Loucy (cell line): ENCODE measurements around the gene SMCHD1.

Source experiments
- EZH2phosphoT487 ChIP-seq: fragments of 200-600 bp; IDR thresholded peaks from 2 replicates; pipeline ENCODE4 v1.6.1; 2018; ENCODE audit warnings: antibody characterized with exemption, mild to moderate bottlenecking, moderate library complexity, borderline replicate concordance
- TF ChIP-seq, protein P1 (sequence below): fragments of 200-600 bp; sonication (generic); conservative IDR thresholded peaks from 2 replicates; pipeline ENCODE4 v1.5.1; 2014; ENCODE audit warnings: mild to moderate bottlenecking, antibody characterized with exemption, low read length

DNA sequence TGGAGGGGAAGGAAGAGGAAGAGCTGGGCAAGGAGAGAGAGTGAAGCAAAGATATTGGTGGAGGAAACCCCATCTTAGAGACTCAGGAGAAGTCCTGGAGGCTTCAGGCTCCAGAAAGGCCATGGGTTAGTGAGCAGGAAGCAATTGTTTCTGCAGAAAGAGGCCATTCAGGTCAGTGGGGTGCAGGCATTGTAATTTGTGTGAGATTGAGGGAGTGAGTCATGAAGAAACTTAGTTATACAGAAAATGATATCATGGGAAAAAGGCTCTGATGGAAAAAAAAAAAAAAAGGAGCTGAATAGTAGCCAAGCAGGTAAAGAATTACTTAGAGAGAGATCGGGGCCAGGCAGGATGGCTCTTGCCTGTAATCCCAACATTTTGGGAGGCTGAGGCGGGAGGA is 195.3 kb downstream of the SMCHD1 start:
- TF ChIP-seq, protein P1, sequence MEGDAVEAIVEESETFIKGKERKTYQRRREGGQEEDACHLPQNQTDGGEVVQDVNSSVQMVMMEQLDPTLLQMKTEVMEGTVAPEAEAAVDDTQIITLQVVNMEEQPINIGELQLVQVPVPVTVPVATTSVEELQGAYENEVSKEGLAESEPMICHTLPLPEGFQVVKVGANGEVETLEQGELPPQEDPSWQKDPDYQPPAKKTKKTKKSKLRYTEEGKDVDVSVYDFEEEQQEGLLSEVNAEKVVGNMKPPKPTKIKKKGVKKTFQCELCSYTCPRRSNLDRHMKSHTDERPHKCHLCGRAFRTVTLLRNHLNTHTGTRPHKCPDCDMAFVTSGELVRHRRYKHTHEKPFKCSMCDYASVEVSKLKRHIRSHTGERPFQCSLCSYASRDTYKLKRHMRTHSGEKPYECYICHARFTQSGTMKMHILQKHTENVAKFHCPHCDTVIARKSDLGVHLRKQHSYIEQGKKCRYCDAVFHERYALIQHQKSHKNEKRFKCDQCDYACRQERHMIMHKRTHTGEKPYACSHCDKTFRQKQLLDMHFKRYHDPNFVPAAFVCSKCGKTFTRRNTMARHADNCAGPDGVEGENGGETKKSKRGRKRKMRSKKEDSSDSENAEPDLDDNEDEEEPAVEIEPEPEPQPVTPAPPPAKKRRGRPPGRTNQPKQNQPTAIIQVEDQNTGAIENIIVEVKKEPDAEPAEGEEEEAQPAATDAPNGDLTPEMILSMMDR = no peak
- no peak for TF ChIP-seq EZH2phosphoT487
